GM10266 (cell line): ENCODE measurements around the gene MTMR11.
"Not testable (repeated sequence)": the region's sequence is repeated elsewhere in the genome, so short reads cannot be mapped to it uniquely, and the experiment has no call there.

Source experiments
- DNase-seq: peaks from one replicate; pipeline ENCODE4 v3.0.0; 2012; ENCODE audit errors: extremely low spot score
- CTCF ChIP-seq: IDR thresholded peaks from 2 replicates; pipeline ENCODE4 v1.5.1; 2012; ENCODE audit warnings: mild to moderate bottlenecking, low read depth; ENCODE audit not compliant: control insufficient read depth, insufficient read depth; ENCODE audit errors: missing control alignments

Gene MTMR11

DNA sequence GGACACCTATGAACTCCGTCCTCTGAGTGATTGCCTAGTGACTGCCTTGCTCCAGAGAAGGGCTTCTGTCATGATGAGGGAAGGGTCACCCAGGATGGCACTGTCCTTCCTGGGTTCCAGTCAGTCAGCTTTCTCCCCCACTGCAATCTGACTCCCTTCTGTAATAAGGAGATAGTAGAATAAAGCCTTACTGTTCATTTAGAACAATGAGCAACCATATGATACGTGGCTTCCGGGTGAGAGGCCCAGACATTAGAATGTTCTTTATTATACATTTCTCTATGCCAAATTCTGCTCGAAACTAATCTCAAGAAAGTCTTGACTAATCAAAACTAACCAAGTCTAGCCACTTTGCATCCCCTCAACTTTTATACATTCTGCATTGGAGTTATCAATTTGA is 8.5 kb upstream of the MTMR11 start:
- no peak for DNase-seq
- no peak for TF ChIP-seq CTCF

DNA sequence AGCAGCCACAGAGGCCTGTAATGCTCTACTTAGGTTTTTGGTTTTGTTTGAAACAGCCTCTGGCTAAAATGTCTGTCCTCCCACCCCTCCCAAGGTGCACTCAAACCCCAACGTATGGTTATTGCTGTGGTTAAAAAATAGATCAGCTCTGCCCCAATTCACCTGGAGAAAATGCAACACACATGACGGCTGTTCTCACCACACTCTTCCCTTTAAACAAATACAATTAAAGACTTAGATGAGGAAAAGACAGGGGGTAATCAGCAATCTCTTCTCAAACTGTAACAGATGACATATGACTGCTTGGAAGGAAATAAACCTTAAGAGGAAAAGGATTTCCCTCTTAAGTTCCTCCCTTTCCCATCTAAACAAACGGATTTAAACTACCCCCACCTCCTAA is 6.2 kb upstream of the MTMR11 start:
- no peak for DNase-seq
- TF ChIP-seq CTCF = no peak

- TF ChIP-seq CTCF = no peak
- no peak for DNase-seq
Observed at GRCh38 chr1:149942207-149942606, 5.5 kb upstream of the MTMR11 start.

GRCh38 chr1:149940427-149940826 is 3.7 kb upstream of the MTMR11 start:
- DNase-seq = no peak
- no peak for TF ChIP-seq CTCF

DNA sequence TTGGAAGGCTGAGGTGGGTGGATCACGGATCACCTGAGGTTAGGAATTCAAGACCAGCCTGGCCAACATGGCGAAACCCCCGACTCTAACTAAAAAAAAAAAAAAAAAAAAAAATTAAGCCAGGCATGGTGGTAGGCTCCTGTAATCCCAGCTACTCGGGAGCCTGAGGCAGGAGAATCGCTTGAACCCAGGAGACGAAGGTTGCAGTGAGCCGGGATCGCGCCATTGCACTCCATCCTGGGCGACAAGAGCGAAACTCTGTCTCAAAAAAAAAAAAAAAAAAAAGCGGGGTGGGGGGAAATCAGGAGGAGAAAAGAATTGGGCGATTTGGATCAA is 2.0 kb upstream of the MTMR11 start:
- DNase-seq = not testable (repeated sequence)

DNA sequence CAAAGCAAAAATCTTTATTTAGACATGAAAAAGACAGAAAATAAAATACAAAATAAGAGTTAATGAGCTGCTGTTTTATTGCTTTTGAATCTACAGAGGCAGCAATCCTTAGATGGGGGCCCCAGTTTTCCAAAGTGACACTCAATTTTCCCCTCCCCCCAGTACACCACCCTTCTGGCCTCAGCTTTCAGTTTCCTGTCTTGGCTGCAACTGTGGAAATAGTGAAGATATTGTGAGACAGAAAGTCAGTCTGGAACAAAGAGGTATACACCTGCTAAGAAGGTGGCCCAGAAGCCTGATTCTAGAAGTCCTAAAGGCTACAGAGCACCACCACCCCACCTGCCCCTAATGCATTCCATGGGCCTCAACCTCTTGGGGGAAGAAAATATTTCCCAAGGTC is 1.1 kb upstream of the MTMR11 start:
- TF ChIP-seq CTCF = no peak
- DNase-seq = no peak

- TF ChIP-seq CTCF = no peak
- DNase-seq = no peak
Observed at GRCh38 chr1:149936992-149937705, 470 bp upstream of the MTMR11 start.

GRCh38 chr1:149934356-149934755 is 2.3 kb downstream of the MTMR11 start:
- DNase-seq = no peak
- TF ChIP-seq CTCF = no peak
